GM12892 (cell line): ENCODE measurements around the gene CEP20.

Experiments used
- POLR2A ChIP-seq: IDR thresholded peaks from 2 replicates; pipeline ENCODE4 v1.6.1; 2011; ENCODE audit warnings: low read depth, low read length, control low read depth
- POLR2AphosphoS5 ChIP-seq: IDR thresholded peaks from 2 replicates; pipeline ENCODE4 v1.6.1; 2011; ENCODE audit warnings: low read depth, low read length, control low read depth

- TF ChIP-seq POLR2A (no peak), POLR2AphosphoS5 (no peak)
These were observed 53.9 kb downstream of the CEP20 start for GRCh38 chr16:15834502-15834901.
